Measurements from ENCODE around the gene NEK9. TPM values are rescaled to one million over a fixed set of nuclear protein-coding genes. Genes with fewer than 3 reads are reported as not detected.

Gene NEK9
- total RNA-seq, 2 experiments from 2014 or later: 51.8 to 56.4 TPM

- intact Hi-C loops (cut with micrococcal nuclease): no loop called here
- CTCF ChIA-PET: interaction anchor here (0.6 to 1.7 kb wide), 3 partner anchors 41 to 436 kb away, joined by 3 to 7 read pairs (median 6); no protein-coding TSS in a partner anchor
- Mint-ChIP-seq H3K4me3 (no peak overlapping the region), H3K27me3 (no peaks in the 10 kb centered on the region), H3K4me1 (ENCODE audit: low read depth) (peaks cover 70% of the 10 kb centered on the region), H3K27ac (no peak overlapping the region), H3K9me3 (no peaks in the 10 kb centered on the region), H3K36me3 (peaks cover 24% of the 10 kb centered on the region)
- POLR2A ChIA-PET: no interaction called here
- DNase-seq: no peak
Observed at GRCh38 chr14:75048101-75048500, 78.7 kb downstream of the NEK9 start.

GRCh38 chr14:75047506-75047905 lies 79.3 kb downstream of the NEK9 start:
- peaks cover 64% of the 10 kb centered on the region for H3K4me1 Mint-ChIP-seq (ENCODE audit: low read depth)
- H3K27me3 Mint-ChIP-seq: no peaks in the 10 kb centered on the region
- no peaks in the 10 kb centered on the region for H3K9me3 Mint-ChIP-seq
- intact Hi-C loops (cut with micrococcal nuclease): loop anchor here (1.0 to 2.0 kb wide), 2 partner anchors 45 to 206 kb away; partner anchors contain the start of gene EIF2B2
- no peak overlapping the region for H3K27ac Mint-ChIP-seq
- ChIA-PET POLR2A (interaction anchor here (0.7 kb wide), 1 partner anchor 34 kb away, joined by 4 read pairs; no protein-coding TSS in a partner anchor), CTCF (interaction anchor here (1.5 to 1.7 kb wide), 2 partner anchors 42 to 187 kb away, joined by 6 to 7 read pairs; no protein-coding TSS in a partner anchor)
- H3K36me3 Mint-ChIP-seq: peaks cover 24% of the 10 kb centered on the region
- no peak overlapping the region for H3K4me3 Mint-ChIP-seq
- no peak for DNase-seq

- H3K36me3 Mint-ChIP-seq: peaks cover 24% of the 10 kb centered on the region
Observed at GRCh38 chr14:75046899-75047298, 79.9 kb downstream of the NEK9 start.

GRCh38 chr14:75046275-75046674 lies 80.6 kb downstream of the NEK9 start:
- H3K27ac Mint-ChIP-seq: no peak overlapping the region
- POLR2A ChIA-PET: no interaction called here
- no peaks in the 10 kb centered on the region for H3K9me3 Mint-ChIP-seq
- H3K4me3 Mint-ChIP-seq: no peak overlapping the region
- peaks cover 60% of the 10 kb centered on the region for H3K4me1 Mint-ChIP-seq (ENCODE audit: low read depth)
- H3K27me3 Mint-ChIP-seq: no peaks in the 10 kb centered on the region
- DNase-seq: no peak
- H3K36me3 Mint-ChIP-seq: peaks cover 21% of the 10 kb centered on the region
- intact Hi-C loops (cut with micrococcal nuclease): loop anchor here (2.0 kb wide), 1 partner anchor 43 kb away; the partner anchor contains the start of gene EIF2B2
- CTCF ChIA-PET: interaction anchor here (1.4 kb wide), 2 partner anchors 17 to 42 kb away, joined by 3 read pairs; no protein-coding TSS in a partner anchor

More at GRCh38 chr14:75046899-75047298, 79.9 kb downstream of the NEK9 start:
- no peak overlapping the region for H3K4me3 Mint-ChIP-seq
- POLR2A ChIA-PET: interaction anchor here (0.7 kb wide), 1 partner anchor 34 kb away, joined by 4 read pairs; no protein-coding TSS in a partner anchor
- DNase-seq: no peak
- H3K9me3 Mint-ChIP-seq: no peaks in the 10 kb centered on the region
- H3K27ac Mint-ChIP-seq: no peak overlapping the region
- H3K4me1 Mint-ChIP-seq (ENCODE audit: low read depth): peaks cover 64% of the 10 kb centered on the region
- H3K27me3 Mint-ChIP-seq: no peaks in the 10 kb centered on the region
- intact Hi-C loops (cut with micrococcal nuclease): loop anchor here (1.0 to 2.0 kb wide), 2 partner anchors 44 to 206 kb away; partner anchors contain the start of gene EIF2B2
- CTCF ChIA-PET: interaction anchor here (1.4 kb wide), 1 partner anchor 41 kb away, joined by 3 read pairs; no protein-coding TSS in a partner anchor

- H3K4me1 Mint-ChIP-seq (ENCODE audit: low read depth): peaks cover 49% of the 10 kb centered on the region
- H3K9me3 Mint-ChIP-seq: no peaks in the 10 kb centered on the region
- H3K27me3 Mint-ChIP-seq: no peaks in the 10 kb centered on the region
- no peak overlapping the region for H3K4me3 Mint-ChIP-seq
- no peak for DNase-seq
- H3K27ac Mint-ChIP-seq: no peak overlapping the region
- ChIA-PET CTCF (interaction anchor here (0.7 to 1.3 kb wide), 2 partner anchors 22 to 259 kb away, joined by 3 to 5 read pairs; no protein-coding TSS in a partner anchor), POLR2A (interaction anchor here (1.7 kb wide), 1 partner anchor 19 kb away, joined by 4 read pairs; the partner anchor contains the start of gene ACYP1)
- H3K36me3 Mint-ChIP-seq: peaks cover 21% of the 10 kb centered on the region
- intact Hi-C loops (cut with micrococcal nuclease): no loop called here
Observed at GRCh38 chr14:75044752-75045151, 82.1 kb downstream of the NEK9 start.

GRCh38 chr14:75044322-75044721 lies 82.5 kb downstream of the NEK9 start:
- Mint-ChIP-seq H3K9me3 (no peaks in the 10 kb centered on the region), H3K27ac (no peak overlapping the region), H3K4me1 (ENCODE audit: low read depth) (peaks cover 46% of the 10 kb centered on the region), H3K36me3 (peaks cover 17% of the 10 kb centered on the region), H3K4me3 (no peak overlapping the region), H3K27me3 (no peaks in the 10 kb centered on the region)
- POLR2A ChIA-PET: interaction anchor here (1.7 kb wide), 1 partner anchor 20 kb away, joined by 4 read pairs; the partner anchor contains the start of gene ACYP1
- CTCF ChIA-PET: interaction anchor here (0.7 kb wide), 1 partner anchor 260 kb away, joined by 5 read pairs; no protein-coding TSS in a partner anchor
- intact Hi-C loops (cut with micrococcal nuclease): no loop called here
- no peak for DNase-seq

- no peak overlapping the region for H3K27ac Mint-ChIP-seq
- no peaks in the 10 kb centered on the region for H3K27me3 Mint-ChIP-seq
- H3K9me3 Mint-ChIP-seq: no peaks in the 10 kb centered on the region
- intact Hi-C loops (cut with micrococcal nuclease): no loop called here
- DNase-seq: no peak
- ChIA-PET CTCF (interaction anchor here (1.4 kb wide), 1 partner anchor 46 kb away, joined by 3 read pairs; no protein-coding TSS in a partner anchor), POLR2A (no interaction called here)
- peaks cover 26% of the 10 kb centered on the region for H3K4me1 Mint-ChIP-seq (ENCODE audit: low read depth)
- H3K4me3 Mint-ChIP-seq: no peak overlapping the region
- peaks cover 15% of the 10 kb centered on the region for H3K36me3 Mint-ChIP-seq
Observed at GRCh38 chr14:75042035-75042434, 84.8 kb downstream of the NEK9 start.

GRCh38 chr14:75041613-75042012 lies 85.2 kb downstream of the NEK9 start:
- ChIA-PET POLR2A (no interaction called here), CTCF (interaction anchor here (1.4 kb wide), 1 partner anchor 47 kb away, joined by 3 read pairs; no protein-coding TSS in a partner anchor)
- H3K27ac Mint-ChIP-seq: no peak overlapping the region
- no peak overlapping the region for H3K4me3 Mint-ChIP-seq
- DNase-seq: no peak
- no peaks in the 10 kb centered on the region for H3K9me3 Mint-ChIP-seq
- intact Hi-C loops (cut with micrococcal nuclease): no loop called here
- no peaks in the 10 kb centered on the region for H3K27me3 Mint-ChIP-seq
- H3K36me3 Mint-ChIP-seq: peaks cover 15% of the 10 kb centered on the region
- peaks cover 22% of the 10 kb centered on the region for H3K4me1 Mint-ChIP-seq (ENCODE audit: low read depth)

- H3K27ac Mint-ChIP-seq: no peak overlapping the region
- no peak overlapping the region for H3K4me3 Mint-ChIP-seq
- POLR2A ChIA-PET: no interaction called here
- H3K36me3 Mint-ChIP-seq: peaks cover 12% of the 10 kb centered on the region
- no peaks in the 10 kb centered on the region for H3K9me3 Mint-ChIP-seq
- peaks cover 16% of the 10 kb centered on the region for H3K4me1 Mint-ChIP-seq (ENCODE audit: low read depth)
- H3K27me3 Mint-ChIP-seq: no peaks in the 10 kb centered on the region
- CTCF ChIA-PET: no interaction called here
- no peak for DNase-seq
- intact Hi-C loops (cut with micrococcal nuclease): no loop called here
Observed at GRCh38 chr14:75040959-75041358, 85.9 kb downstream of the NEK9 start.

GRCh38 chr14:75040507-75040906 lies 86.3 kb downstream of the NEK9 start:
- CTCF ChIA-PET: no interaction called here

GRCh38 chr14:75032939-75033338 lies 93.9 kb downstream of the NEK9 start:
- no peaks in the 10 kb centered on the region for H3K4me1 Mint-ChIP-seq (ENCODE audit: low read depth)
- no peak for DNase-seq
- POLR2A ChIA-PET: no interaction called here
- no peaks in the 10 kb centered on the region for H3K9me3 Mint-ChIP-seq
- H3K27ac Mint-ChIP-seq: no peak overlapping the region
- intact Hi-C loops (cut with micrococcal nuclease): no loop called here
- CTCF ChIA-PET: no interaction called here
- no peaks in the 10 kb centered on the region for H3K27me3 Mint-ChIP-seq
- H3K36me3 Mint-ChIP-seq: peaks cover 35% of the 10 kb centered on the region
- H3K4me3 Mint-ChIP-seq: no peak overlapping the region

More at GRCh38 chr14:75040507-75040906, 86.3 kb downstream of the NEK9 start:
- DNase-seq: no peak
- POLR2A ChIA-PET: no interaction called here
- peaks cover 14% of the 10 kb centered on the region for H3K36me3 Mint-ChIP-seq
- H3K27ac Mint-ChIP-seq: no peak overlapping the region
- no peaks in the 10 kb centered on the region for H3K9me3 Mint-ChIP-seq
- no peaks in the 10 kb centered on the region for H3K27me3 Mint-ChIP-seq
- H3K4me3 Mint-ChIP-seq: no peak overlapping the region
- H3K4me1 Mint-ChIP-seq (ENCODE audit: low read depth): peaks cover 13% of the 10 kb centered on the region
- intact Hi-C loops (cut with micrococcal nuclease): no loop called here

GRCh38 chr14:75030147-75030546 lies 96.7 kb downstream of the NEK9 start:
- H3K4me3 Mint-ChIP-seq: no peak overlapping the region
- DNase-seq: no peak
- no peaks in the 10 kb centered on the region for H3K4me1 Mint-ChIP-seq (ENCODE audit: low read depth)
- peaks cover 32% of the 10 kb centered on the region for H3K36me3 Mint-ChIP-seq
- H3K9me3 Mint-ChIP-seq: no peaks in the 10 kb centered on the region
- ChIA-PET CTCF (interaction anchor here (1.2 kb wide), 1 partner anchor 85 kb away, joined by 7 read pairs; no protein-coding TSS in a partner anchor), POLR2A (interaction anchor here (0.6 kb wide), 1 partner anchor 925 kb away, joined by 3 read pairs; no protein-coding TSS in a partner anchor)
- H3K27ac Mint-ChIP-seq: no peak overlapping the region
- H3K27me3 Mint-ChIP-seq: no peaks in the 10 kb centered on the region
- intact Hi-C loops (cut with micrococcal nuclease): no loop called here

Measured in activated CD4-positive, alpha-beta memory T cell treated with anti-CD3 and anti-CD28 coated beads for 36 hours (primary cell).